GM12864 (cell line): ENCODE data around the gene MYH9.

Experiments
- DNase-seq: peaks from one replicate; pipeline ENCODE4 v3.0.0-alpha.2; 2011; ENCODE audit warnings: low read depth
- H3K4me3 ChIP-seq: 2 replicates; pipeline ENCODE4 v1.5.1; 2011; ENCODE audit warnings: mild to moderate bottlenecking, low read depth, low read length, control low read depth
- CTCF ChIP-seq: IDR thresholded peaks from 2 replicates; pipeline ENCODE4 v1.5.1; 2011; ENCODE audit warnings: low read depth, mild to moderate bottlenecking, moderate library complexity, low read length, control low read depth, inconsistent platforms; ENCODE audit errors: missing control alignments

MYH9 gene

GRCh38 chr22:36355894-36356293 lies 31.9 kb downstream of the MYH9 start:
- peak overlapping the region; percentile 18; the same call in 1 of the 2 replicates for H3K4me3 ChIP-seq
- TF ChIP-seq CTCF = no peak
- no peak for DNase-seq

- H3K4me3 ChIP-seq = peak overlapping the region; percentile 18; the same call in 1 of the 2 replicates
- no peak for TF ChIP-seq CTCF
- no peak for DNase-seq
Observed at GRCh38 chr22:36355362-36355761, 32.4 kb downstream of the MYH9 start.

GRCh38 chr22:36352803-36353507 lies 34.8 kb downstream of the MYH9 start:
- no peak overlapping the region for H3K4me3 ChIP-seq
- TF ChIP-seq CTCF = no peak

GRCh38 chr22:36351921-36352802 lies 35.6 kb downstream of the MYH9 start:
- H3K4me3 ChIP-seq = no peak overlapping the region
- no peak for DNase-seq
- no peak for TF ChIP-seq CTCF

More at GRCh38 chr22:36352803-36353507, 34.8 kb downstream of the MYH9 start:
- no peak for DNase-seq

GRCh38 chr22:36350751-36351594 lies 36.8 kb downstream of the MYH9 start:
- no peak for DNase-seq
- H3K4me3 ChIP-seq = no peak overlapping the region
- TF ChIP-seq CTCF = peak; percentile 14

- TF ChIP-seq CTCF = no peak
- no peak overlapping the region for H3K4me3 ChIP-seq
- DNase-seq = no peak
Observed at GRCh38 chr22:36349726-36350125, 38.0 kb downstream of the MYH9 start.
